Gastrocnemius medialis (tissue), 4 donors: Measurements from ENCODE around the gene TCN2. TPM values are rescaled to one million over a fixed set of nuclear protein-coding genes. Genes with fewer than 3 reads are reported as not detected.

Experiments used
- ATAC-seq, 2 donors: fragments of 150-250 bp; one replicate each; pipeline ENCODE4 v1.9.1; 2016
- DNase-seq, 2 donors: peaks; one replicate each; pipeline ENCODE4 v3.0.0-alpha.2; 2019
- H3K27ac ChIP-seq, 4 donors: fragments of 200-600 bp; sonication (generic); 1 replicate in 1 of 4; 2 replicates in 3 of 4; pipeline ENCODE4 v1.5.1; 2016 to 2018; ENCODE audit warnings: mild to moderate bottlenecking in 2 of 4, moderate library complexity in 1 of 4
- H3K27me3 ChIP-seq, 3 donors: fragments of 200-600 bp; sonication (generic) in 2 of 3; 1 replicate in 1 of 3; 2 replicates in 2 of 3; pipeline versions ENCODE4 v1.5.1 to v1.6.0; 2016 to 2019; ENCODE audit warnings: mild to moderate bottlenecking in 1 of 3, moderate library complexity in 1 of 3
- H3K36me3 ChIP-seq, 2 donors: fragments of 200-600 bp; sonication (generic) in 1 of 2; one replicate each; pipeline ENCODE4 v1.5.1; 2017 to 2018
- H3K4me1 ChIP-seq, 2 donors: fragments of 200-600 bp; sonication (generic) in 1 of 2; one replicate each; pipeline ENCODE4 v1.5.1; 2016 to 2017; ENCODE audit warnings: mild to moderate bottlenecking in 2 of 2
- H3K4me3 ChIP-seq, 4 donors: fragments of 200-600 bp; sonication (generic) in 3 of 4; 1 replicate in 1 of 4; 2 replicates in 3 of 4; pipeline ENCODE4 v1.5.1; 2016 to 2019; ENCODE audit warnings: mild to moderate bottlenecking in 2 of 4
- H3K9me3 ChIP-seq, 3 donors: fragments of 200-600 bp; sonication (generic) in 2 of 3; 1 replicate in 1 of 3; 2 replicates in 2 of 3; pipeline ENCODE4 v1.5.1; 2016 to 2019
- CTCF ChIP-seq, 5 experiments: fragments of 450-650 bp in 3 of 5; fragments of 200-600 bp in 2 of 5; sonication (generic) in 2 of 5; IDR thresholded peaks in 4 of 5; conservative IDR thresholded peaks in 1 of 5; 1 replicate in 4 of 5; 2 replicates in 1 of 5; pipeline ENCODE4 v1.5.1; 2016 to 2019; ENCODE audit warnings: antibody characterized with exemption in 5 of 5, mild to moderate bottlenecking in 3 of 5, moderate library complexity in 3 of 5
- POLR2A ChIP-seq, 2 donors: fragments of 450-650 bp; IDR thresholded peaks; one replicate each; pipeline ENCODE4 v1.6.1; 2017; ENCODE audit warnings: antibody characterized with exemption in 2 of 2, mild to moderate bottlenecking in 2 of 2, moderate library complexity in 2 of 2
- in situ Hi-C, 4 donors: fragments of 200-750 bp; cut with MboI; loops; one replicate each; pipeline versions ENCODE4 v1.15.0 to v1.8.0; 2017; ENCODE audit warnings: low sequenced_read_pairs in 4 of 4
- intact Hi-C: fragments of 100-400 bp; cut with DNase I; formaldehyde crosslinking; loops from one replicate; pipeline ENCODE4 v1.15.1; 2023; ENCODE audit warnings: low total_unique reads
- total RNA-seq, 4 donors: library from RNA; depleted of rRNA; stranded (reverse); fragments of >200 nt; gene quantifications; one replicate each; pipeline versions ENCODE4 v1.1.0 to v1.2.3, GENCODE V29; 2016

The TCN2 gene
- total RNA-seq, 4 donors from 2014 or later = 5.1 to 12.8 (median 11.7) TPM

- TF ChIP-seq POLR2A (IDR thresholded peaks at IDR 0.05) (peak in 1 of 2 donors; percentile 34), CTCF (IDR thresholded peaks at IDR 0.05 in 4 of 5, conservative IDR thresholded peaks at IDR 0.05 in 1 of 5) (no peak)
- no peaks in the 10 kb centered on the region for H3K27me3 ChIP-seq
- ATAC-seq (no peak), DNase-seq (peak; percentile 24 to 35)
- no peaks in the 10 kb centered on the region for H3K36me3 ChIP-seq
- no peaks in the 10 kb centered on the region for H3K9me3 ChIP-seq
- intact Hi-C loops = no loop called here
- H3K4me1 ChIP-seq = peaks cover 28 to 31% of the 10 kb centered on the region in 2 donors
- peak overlapping the region in 1 of 4 donors; percentile 13 for H3K4me3 ChIP-seq
- in situ Hi-C loops = no loop called here
- H3K27ac ChIP-seq = peak overlapping the region; percentile 42 to 66 (median 53)
Measured at GRCh38 chr22:30609260-30610185, 2.5 kb downstream of the TCN2 start.

- no peaks in the 10 kb centered on the region for H3K27me3 ChIP-seq
- H3K36me3 ChIP-seq = no peaks in the 10 kb centered on the region
- in situ Hi-C loops (no loop called here), intact Hi-C loops (no loop called here)
- no peak for TF ChIP-seq POLR2A (IDR thresholded peaks at IDR 0.05)
- TF ChIP-seq CTCF (IDR thresholded peaks at IDR 0.05 in 4 of 5, conservative IDR thresholded peaks at IDR 0.05 in 1 of 5) = no peak
- H3K4me1 ChIP-seq = peaks cover 28 to 31% of the 10 kb centered on the region in 2 donors
- no peak overlapping the region for H3K4me3 ChIP-seq
- DNase-seq (peak in 1 of 2 donors; percentile 30), ATAC-seq (no peak)
- H3K9me3 ChIP-seq = no peaks in the 10 kb centered on the region
- H3K27ac ChIP-seq = no peak overlapping the region
Measured at GRCh38 chr22:30610299-30610698, 3.3 kb downstream of the TCN2 start.

- Histone ChIP-seq H3K4me3 (no peak overlapping the region), H3K27me3 (no peaks in the 10 kb centered on the region), H3K4me1 (peaks cover 19 to 22% of the 10 kb centered on the region in 2 donors), H3K36me3 (peaks cover 0 to 4% of the 10 kb centered on the region in 2 donors), H3K9me3 (no peaks in the 10 kb centered on the region), H3K27ac (no peak overlapping the region)
- no peak for DNase-seq
- intact Hi-C loops (no loop called here), in situ Hi-C loops (no loop called here)
- ATAC-seq = no peak
- TF ChIP-seq POLR2A (IDR thresholded peaks at IDR 0.05) (no peak), CTCF (IDR thresholded peaks at IDR 0.05 in 4 of 5, conservative IDR thresholded peaks at IDR 0.05 in 1 of 5) (no peak)
Measured at GRCh38 chr22:30611197-30611596, 4.2 kb downstream of the TCN2 start.

GRCh38 chr22:30612789-30613188 is 5.8 kb downstream of the TCN2 start:
- Histone ChIP-seq H3K9me3 (no peaks in the 10 kb centered on the region), H3K4me1 (peaks cover 10 to 12% of the 10 kb centered on the region in 2 donors), H3K36me3 (peaks cover 0 to 4% of the 10 kb centered on the region in 2 donors), H3K27ac (no peak overlapping the region), H3K27me3 (no peaks in the 10 kb centered on the region), H3K4me3 (no peak overlapping the region)
- no peak for TF ChIP-seq POLR2A (IDR thresholded peaks at IDR 0.05)
- TF ChIP-seq CTCF (IDR thresholded peaks at IDR 0.05 in 4 of 5, conservative IDR thresholded peaks at IDR 0.05 in 1 of 5) = no peak
- DNase-seq (no peak), ATAC-seq (no peak)
- intact Hi-C loops = no loop called here
- in situ Hi-C loops = no loop called here
